HG02571 (cell line): ENCODE measurements around the gene MYOZ2.

Source experiments
- ATAC-seq: cut with Tn5 transposase; IDR thresholded peaks from one replicate; pipeline ENCODE4 v1.9.1; 2021; ENCODE audit warnings: mild to moderate bottlenecking, moderate library complexity; ENCODE audit not compliant: unreplicated experiment

The MYOZ2 gene

GRCh38 chr4:119135721-119136121 lies at the start of gene MYOZ2:
Gene MYOZ2 (plus strand): TSS chr4:119135832. CDS start chr4:119136526, 694 bp downstream.
- ATAC-seq: no peak

DNA sequence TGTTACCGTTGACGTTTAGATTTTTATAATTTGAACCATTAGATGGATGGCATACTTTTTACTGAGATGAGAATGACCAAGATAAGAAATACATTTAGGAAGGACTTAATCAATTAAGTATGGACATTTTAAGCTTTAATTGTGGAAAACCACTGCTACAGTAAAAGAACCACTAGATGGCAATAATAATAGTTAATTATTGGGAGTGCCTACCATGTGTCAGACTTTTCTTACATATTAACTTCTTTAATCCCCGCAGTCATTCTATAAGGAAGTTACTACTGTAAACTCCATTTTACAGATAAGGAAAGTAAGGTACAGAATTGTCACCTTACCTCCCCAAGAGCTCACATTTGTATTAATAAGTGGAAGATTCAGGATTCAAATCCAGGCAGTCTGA lies 48.5 kb upstream of the MYOZ2 start:
- no peak for ATAC-seq

DNA sequence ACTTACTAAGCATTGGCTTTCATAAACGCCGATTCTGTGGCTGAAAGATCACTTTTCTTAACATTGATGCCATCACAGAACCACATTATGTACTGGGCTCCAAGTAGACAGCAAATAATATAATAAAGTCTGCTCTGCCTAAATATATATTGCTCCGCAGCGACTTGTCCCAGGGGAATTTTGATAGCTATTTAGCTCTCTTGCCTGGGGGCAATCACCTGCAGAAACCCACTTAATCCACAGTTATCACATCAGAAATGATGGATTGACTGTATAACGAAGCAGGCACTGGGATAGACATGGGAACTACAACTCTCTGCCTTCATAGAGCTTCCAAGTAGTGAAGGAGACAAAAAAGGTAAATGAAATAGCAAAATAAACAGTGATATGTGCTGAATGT lies 48.0 kb upstream of the MYOZ2 start:
- no peak for ATAC-seq

DNA sequence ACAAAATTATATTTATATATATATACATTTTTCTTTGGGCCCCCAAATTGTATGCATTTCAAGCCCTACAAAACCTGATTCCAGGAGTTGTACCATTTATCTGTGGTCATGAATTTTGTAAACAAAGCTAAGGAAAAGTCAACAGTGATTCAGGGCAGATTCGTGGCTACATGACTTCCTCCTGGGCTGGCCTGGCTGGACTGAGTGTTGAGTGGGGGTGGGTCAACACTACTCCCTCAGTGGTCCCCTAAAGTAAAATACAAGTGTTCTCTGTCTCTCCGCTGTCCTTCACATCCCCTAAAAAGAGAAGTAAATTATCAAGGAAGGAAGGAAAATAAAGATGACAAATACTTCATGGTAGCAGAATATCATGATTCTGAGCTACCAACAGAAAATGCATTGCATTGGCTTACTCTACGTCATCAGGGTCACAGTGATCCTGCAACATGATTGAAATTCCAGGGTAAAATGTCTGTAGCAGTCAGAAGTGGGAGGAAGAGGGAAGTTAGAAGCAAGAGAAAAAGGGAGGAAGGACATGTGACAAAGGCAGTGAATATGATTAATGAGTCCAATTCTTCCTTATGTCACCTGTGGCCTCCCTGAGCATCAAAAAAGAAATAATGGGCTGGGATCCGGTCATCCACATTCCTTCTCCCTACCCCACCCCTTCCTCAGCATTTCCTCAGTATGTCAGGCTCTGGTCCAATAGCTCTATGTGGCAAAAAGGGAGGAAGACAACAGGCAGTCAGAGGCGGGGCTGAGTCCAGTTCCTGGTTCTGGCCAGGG lies 42.4 kb upstream of the MYOZ2 start:
- ATAC-seq: no peak

GRCh38 chr4:119097282-119097900 lies 38.2 kb upstream of the MYOZ2 start:
- ATAC-seq: no peak

DNA sequence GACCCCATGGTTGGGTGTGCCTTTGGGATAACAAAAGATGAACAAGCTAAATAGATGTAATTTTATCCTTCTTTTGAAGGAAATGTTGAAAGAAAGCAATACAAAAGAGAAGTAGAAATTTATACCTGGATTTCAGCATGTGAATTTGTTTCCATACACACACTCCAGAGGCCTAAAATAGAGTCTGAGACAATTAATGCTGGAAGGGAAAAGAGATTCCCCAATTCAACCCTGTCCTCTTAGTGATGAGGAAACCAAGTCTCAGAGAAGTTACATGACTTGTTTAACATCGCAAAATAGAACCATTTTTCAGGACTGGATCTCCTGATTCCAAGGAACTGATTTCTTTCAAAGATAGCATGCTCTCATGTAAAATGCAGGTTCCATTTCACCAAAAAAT lies 37.3 kb upstream of the MYOZ2 start:
- no peak for ATAC-seq

GRCh38 chr4:119099227-119099810 lies 36.3 kb upstream of the MYOZ2 start:
- no peak for ATAC-seq

- no peak for ATAC-seq
Observed at GRCh38 chr4:119100655-119101054, 35.0 kb upstream of the MYOZ2 start.

GRCh38 chr4:119103263-119103662 lies 32.4 kb upstream of the MYOZ2 start:
- no peak for ATAC-seq

GRCh38 chr4:119104644-119105273 lies 30.9 kb upstream of the MYOZ2 start:
- no peak for ATAC-seq

DNA sequence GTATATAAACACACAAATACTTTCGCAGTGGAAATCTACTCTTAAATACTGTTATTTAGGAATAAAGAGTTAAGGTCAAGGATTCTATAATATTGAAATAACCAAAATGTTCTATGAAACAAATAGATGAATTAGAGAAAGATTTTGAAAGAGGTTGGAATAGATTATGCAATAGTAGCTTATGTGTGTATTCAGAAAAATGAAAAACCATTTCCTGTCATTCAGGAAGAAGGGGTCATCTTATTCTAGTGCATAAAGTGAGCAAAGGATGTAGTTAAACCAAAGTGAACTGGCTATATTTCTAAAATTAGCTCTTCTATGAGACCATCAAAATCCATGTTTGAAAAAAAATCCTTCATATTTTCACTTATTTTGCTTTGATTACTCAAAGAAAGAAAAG lies 30.0 kb upstream of the MYOZ2 start:
- ATAC-seq: no peak

DNA sequence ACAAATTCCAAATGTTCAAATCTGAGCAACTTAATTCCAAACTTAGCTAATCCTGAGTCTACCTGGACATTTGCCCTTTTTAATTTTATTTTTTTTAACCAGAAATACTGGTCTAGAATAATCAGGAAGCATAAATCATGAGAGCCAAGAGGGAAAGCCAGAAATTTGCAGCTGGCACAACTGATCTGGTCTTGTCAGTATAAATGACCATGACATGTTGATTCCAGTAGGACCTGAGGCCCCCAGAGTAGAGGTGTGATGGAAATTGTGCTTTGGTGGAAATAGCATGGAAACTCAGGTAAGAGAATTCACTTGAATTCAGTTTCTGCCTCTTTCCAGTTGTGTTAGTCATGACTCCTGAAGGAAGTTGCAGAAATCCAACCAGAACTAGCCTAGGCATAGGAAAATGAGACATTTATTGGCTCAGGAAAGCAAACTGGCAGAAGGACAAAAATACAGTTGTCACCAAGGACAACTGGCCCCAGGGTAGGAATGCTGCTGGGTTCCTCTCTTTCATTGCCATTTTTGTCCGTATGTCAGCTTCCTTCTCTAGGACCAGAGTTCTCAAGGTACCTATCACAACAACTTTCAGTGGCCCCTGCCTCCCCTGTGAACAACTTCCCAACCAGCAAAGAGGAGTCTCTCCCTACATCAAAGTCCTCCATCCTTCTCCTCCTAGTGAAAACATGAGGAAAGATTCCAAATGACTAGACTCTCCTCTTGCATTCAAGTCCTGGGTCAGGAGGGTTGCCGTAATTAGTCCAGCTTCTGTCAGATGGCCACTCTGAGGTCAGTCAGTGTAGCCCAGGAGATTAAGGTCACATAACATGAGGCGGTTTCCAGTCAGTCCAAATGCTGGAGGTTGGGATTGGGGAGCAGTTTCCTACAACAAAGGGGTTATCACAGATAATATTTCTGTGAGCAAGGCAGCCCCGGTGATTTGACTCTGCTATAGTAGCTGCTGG lies 29.3 kb upstream of the MYOZ2 start:
- ATAC-seq: no peak

GRCh38 chr4:119110121-119110520 lies 25.5 kb upstream of the MYOZ2 start:
- no peak for ATAC-seq

- ATAC-seq: no peak
Observed at GRCh38 chr4:119111296-119111695, 24.3 kb upstream of the MYOZ2 start.

GRCh38 chr4:119113033-119113655 lies 22.5 kb upstream of the MYOZ2 start:
- no peak for ATAC-seq

- ATAC-seq: no peak
Observed at GRCh38 chr4:119116021-119116420, 19.6 kb upstream of the MYOZ2 start.

DNA sequence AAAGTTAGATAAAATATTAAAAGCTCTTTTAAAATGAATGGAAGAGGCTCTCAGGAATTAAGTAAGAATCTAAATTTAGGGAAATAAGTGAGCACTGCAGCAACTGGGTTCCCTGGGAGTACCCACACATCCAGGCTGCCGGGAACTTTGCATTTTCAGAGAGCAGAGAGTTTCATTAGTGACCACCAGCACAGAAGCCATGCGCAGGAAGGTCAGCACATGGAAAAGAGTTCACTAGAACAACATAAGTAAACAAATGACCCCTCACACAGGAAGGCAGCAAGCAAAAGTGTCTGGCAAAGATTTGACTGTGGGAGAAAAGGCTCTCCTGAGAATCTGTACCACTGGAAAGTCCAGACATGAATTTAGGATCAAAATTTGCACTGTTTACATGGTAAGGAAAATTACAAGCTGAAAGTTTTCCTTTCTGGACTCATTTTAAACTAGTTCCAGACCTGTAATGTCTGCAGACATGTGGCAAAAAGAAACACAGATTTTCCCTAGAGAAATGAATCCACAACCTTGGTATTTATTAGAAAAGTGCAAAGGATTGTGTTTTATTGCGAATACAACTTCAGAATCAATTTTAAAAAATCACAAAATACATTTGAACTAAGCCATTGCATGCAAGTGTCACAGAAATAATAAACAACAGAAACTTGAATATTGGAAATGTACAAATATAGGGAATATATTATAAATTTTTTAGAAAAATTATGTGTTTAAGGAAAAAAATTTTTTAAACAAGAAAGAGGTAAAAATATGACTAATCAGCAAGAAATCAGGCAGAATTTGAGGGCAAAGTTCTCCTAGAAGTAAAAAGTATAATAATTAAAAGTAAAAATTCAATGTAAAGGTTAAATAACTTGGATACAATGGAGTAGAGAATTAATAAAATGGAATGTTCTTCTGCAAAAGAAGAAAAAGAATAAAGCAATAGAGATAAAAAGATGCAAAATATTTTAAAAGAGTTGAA lies 18.4 kb upstream of the MYOZ2 start:
- no peak for ATAC-seq

- no peak for ATAC-seq
Observed at GRCh38 chr4:119118397-119118796, 17.2 kb upstream of the MYOZ2 start.

- no peak for ATAC-seq
Observed at GRCh38 chr4:119124352-119124751, 11.3 kb upstream of the MYOZ2 start.
